NCI-H2029 treated with DMSO at 0.1 percent for 48 hours (cell line): ENCODE measurements around the gene CYS1.
"Not testable (repeated sequence)": the region's sequence is repeated elsewhere in the genome, so short reads cannot be mapped to it uniquely, and the experiment has no call there.

Experiments
- DNase-seq: peaks from one replicate; lab custom pipeline; 2025; lab: John Stamatoyannopoulos, UW

The CYS1 gene

GRCh38 chr2:10046931-10047330 is 33.3 kb downstream of the CYS1 start:
- no peak for DNase-seq

DNA sequence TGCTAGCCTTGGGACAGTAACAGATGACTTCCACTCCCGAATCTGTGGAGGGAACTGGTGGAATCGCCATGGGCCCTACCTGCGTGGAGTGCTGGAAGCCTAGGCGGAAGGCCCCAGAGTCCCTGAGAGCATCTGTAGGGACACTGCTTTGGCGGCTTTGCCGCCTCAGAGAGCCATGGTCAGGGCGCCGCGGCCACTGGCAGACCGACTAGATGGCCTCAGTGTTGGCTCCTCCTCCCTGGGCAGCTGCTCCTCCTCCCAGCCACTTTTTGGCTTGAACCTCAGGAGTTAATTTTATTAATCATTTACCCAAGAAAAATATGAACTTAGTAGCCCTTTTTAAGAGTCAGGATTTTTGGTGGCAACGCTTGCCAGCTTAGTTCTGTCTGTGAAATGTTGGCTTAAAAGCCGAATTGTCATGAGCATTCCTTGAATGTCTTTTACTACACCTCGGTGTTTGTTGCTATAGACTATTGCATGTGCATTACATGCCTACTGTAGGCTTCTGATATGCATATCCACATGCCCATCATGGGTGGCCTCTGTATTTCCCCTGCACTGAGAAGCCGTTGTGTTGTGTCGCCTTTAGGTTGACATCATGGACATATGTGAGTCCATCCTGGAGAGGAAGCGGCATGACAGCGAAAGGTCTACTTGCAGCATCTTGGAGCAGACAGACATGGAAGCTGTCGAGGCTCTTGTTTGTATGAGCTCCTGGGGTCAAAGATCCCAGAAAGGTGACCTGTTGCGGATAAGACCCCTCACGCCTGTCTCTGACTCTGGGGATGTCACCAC is 34.5 kb downstream of the CYS1 start:
- no peak for DNase-seq

DNA sequence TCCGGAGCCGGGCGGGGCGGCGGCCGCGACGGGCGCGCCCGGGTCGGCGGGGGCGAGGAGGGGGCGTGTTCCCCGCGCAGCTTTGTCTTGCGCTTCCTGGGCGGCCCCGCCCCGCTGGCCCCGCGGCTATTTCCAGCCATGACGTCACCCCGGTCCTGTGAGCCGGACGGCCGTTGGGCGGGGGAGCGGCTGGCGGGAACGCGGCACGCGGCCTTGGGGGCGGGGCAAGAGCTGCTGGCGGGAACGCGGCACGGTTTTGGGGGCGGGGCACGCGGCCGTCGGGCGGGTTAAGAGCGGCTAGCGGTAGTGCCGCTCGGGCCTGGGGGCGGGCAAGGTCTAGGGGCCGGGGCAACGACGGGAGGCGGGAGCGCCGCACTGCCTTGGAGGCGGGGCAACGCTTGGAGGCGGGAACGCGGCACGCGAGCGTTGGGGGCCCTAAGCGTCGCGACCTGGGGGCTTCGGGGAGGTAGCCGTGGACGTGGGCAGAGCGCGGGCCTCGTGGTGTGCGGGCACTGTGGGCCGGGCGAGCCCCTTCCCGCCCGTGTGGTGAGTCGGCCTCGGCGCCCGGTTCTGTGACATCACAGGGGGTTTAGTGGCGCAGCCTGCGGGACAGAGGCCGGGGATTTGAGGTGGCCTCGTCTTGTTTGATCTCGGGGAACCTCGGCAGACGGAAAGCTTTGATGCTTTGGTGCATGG is 36.2 kb downstream of the CYS1 start:
- DNase-seq, result peak; percentile 36

DNA sequence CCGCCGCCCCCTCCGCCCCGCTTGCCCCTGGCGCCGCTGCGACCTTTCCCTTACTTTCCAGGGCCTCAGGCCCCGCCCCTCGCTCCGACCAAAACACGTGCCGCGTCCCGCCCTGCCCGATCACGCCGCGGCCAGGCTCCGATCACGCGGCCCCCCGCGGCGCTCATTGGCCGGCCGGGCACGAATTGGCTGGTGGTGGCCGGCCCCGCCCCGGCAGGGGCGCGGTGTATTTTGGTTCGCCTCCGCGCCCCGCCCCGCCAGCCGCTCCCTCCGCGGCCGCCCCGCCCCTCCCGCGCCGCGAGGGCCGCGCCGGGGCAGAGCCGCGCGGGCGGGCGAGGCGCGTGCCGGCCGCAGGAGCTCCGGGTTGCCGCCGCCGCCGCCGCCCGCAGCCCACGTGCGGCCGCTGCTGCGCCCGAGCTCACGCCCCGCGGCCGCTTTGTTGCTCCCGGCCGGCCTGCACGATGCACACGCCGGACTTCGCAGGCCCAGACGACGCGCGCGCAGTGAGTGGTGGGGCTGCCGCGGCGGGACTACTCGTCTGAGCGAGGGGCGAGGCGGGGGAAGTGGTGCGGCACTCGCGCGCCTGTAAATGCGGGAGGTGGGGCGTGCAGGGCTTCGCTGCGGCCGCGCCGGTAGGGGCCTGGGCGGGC is 36.8 kb downstream of the CYS1 start, which contains the start of gene KLF11:
Gene KLF11, plus strand, starts transcription at position 295 of the 650 bp plus-strand sequence. Its CDS starts 167 bp downstream, at position 462.
- peak; percentile 52 for DNase-seq

DNA sequence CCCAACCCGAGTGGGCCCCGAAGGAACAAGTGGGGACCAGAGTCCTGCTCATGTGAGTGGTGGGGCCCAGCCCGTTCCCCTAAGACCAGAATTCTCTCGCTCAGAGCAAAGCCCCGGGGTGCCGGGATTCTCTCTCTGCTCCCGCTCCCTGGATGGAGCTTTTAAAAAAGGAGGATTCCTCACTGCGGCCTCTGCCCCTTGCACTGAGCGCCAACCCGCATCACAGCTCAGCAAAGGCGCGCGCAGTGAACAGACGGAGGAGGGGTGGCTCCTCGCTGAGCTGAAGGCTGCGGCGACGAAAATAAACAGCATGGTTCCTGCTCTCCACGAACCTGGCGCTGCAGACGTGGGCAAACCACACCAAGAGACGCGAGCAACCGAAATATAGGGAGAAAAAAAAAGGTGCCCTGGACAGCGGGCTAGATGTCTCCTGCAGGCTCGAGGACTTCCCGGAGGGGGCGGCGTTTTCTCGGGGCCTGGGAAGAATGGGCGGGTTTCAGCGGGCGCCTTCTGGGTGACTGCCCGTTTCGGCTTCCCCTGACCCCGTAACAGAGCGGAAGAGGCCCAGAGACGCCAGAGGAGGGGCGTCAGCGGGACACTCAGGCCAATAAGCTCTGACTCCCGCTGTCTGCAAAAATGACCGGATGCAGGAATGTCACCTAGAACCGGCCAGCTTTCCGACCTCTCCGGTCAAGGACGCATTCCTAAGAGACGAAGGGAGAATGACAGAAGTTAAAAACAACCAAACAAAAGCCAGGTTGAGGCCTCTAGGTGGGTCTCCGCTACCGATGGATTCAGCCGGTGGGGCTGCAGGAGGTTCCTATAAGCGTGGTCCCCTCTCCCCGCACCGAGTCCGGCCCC is 37.7 kb downstream of the CYS1 start:
- DNase-seq, result no peak

DNA sequence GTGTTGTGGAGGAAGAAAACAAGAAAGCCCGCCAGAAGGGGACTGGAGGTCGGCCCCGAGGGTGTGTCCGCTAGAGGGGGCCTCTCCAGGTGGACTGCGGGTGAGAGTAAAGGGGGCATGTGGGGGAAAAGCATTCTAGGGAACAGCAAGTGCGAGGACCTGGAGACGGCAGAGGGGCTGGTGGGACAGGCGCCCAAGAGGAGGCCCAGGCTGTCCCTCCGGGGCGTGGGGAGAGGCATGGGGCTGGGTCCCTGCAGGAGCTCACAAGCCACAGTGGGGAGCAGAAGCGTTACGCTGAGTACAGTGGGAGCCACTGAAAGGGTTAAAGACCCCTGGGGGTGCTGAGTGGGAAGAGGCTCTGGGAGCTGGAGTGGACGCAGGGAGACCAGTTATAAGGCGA is 38.5 kb downstream of the CYS1 start:
- DNase-seq, result no peak

DNA sequence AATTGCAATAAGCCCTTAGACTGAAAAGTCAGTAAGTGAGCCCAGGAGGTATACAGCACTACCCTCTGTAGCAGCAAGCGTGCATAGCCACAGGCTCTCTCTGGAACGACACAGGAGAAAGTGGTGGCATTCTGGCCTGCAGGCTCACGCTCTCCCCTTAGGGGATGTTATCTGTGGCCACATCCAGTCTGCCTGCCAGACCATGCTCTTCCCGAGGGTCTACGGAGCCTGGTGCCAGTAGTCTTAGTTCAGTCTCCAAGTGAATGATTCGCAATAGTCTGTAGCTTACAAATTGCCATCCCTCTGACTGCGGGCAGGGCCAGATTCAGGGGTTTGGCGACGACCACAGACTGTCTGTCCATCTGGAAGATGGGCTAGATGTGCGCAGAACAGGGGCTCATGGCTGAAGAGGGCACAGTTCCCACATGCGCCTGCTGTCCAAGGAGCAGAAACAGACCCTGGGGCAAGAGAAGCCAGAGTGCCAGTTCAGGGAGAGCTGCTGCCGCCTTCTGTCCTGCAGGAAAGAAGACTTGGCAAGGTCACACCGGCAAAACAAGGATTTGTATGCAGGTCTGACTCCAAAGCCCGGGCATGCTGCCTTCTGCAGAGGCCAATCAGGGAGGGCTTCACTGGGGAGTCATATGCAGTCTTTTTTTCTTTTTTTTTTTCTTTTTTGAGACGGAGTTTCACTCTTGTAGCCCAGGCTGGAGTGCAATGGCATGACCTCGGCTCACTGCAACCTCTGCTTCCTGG is 40.4 kb downstream of the CYS1 start:
- no peak for DNase-seq

DNA sequence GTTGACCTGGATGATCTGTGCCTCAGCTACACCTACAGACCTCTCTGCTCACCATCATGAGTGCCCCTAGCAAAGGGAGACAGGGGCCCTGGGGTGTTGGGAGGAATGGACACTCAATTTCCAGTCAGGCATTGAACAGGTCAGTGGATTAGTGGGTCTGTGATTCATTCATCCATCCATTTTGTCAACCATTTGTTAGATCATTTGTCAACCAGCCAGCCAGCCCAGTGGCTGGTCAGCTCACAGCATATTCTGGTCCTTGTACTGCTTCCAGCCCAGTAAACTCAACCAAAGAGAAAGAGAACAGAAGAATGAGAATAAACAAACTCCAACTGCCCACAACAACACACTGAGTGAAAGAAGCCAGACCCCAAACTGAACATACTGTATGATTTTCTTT is 41.5 kb downstream of the CYS1 start:
- DNase-seq, result no peak

GRCh38 chr2:10038123-10038522 is 42.1 kb downstream of the CYS1 start:
- no peak for DNase-seq

DNA sequence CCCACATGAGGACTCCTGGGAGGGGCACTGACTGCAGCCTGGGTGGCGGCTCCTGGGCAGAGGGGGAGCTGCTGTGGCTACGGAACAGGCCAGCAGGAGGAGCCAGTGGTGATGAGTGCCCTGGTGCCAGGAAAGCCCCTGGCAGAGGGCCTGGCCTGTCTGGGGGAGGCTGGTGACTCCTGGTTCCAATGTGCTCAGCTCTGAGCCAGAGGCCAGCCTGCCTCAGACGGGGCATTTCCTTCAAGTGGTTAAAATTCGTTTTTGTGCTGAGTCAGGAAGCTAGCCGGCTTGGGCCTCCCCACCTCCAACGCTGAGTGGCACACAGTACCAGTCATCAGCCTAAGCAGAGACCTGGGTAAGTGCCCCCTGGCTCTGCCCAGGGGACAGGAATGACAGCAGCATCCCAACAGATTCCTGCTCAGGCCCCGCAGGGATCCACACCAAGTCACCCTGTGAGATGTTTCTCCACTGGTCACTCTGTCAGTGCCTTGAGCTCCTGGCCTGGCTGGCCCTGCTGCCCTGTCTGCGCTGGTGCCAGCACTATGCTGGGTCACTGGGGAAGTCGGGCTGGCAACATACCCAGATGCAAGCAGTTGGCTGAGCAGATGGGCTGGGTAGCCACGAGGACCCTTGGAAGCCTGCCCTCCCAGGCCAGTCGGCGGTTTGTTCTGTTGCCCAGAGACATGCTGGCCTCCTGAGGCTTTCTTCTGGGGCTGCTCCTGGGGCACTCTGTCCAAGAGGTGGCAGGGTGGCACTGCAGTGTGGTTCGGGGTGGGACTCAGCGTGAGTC is 43.9 kb downstream of the CYS1 start:
- no peak for DNase-seq

DNA sequence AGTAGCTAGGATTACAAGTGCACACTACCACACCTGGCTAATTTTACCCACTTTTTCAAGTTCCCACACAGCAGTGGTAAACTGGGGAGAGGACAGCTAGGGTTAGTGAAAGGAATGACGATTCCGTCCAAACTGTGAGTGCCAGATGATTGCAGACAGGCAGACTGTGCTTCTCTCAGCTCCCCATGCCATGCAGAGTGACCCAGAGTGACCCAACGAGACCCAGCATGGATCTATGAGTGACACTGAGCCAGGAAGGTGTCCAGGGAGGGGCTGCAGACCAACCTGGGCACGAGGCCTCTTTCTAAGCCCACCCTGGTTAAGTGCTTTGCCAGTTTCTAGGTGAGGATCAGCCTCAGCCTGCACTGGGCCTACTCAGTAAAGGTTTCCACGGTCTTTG is 44.6 kb downstream of the CYS1 start:
- no peak for DNase-seq

GRCh38 chr2:10035053-10035422 is 45.2 kb downstream of the CYS1 start:
- no peak for DNase-seq

- DNase-seq, result no peak
Observed at GRCh38 chr2:10034333-10035052, 45.7 kb downstream of the CYS1 start.

DNA sequence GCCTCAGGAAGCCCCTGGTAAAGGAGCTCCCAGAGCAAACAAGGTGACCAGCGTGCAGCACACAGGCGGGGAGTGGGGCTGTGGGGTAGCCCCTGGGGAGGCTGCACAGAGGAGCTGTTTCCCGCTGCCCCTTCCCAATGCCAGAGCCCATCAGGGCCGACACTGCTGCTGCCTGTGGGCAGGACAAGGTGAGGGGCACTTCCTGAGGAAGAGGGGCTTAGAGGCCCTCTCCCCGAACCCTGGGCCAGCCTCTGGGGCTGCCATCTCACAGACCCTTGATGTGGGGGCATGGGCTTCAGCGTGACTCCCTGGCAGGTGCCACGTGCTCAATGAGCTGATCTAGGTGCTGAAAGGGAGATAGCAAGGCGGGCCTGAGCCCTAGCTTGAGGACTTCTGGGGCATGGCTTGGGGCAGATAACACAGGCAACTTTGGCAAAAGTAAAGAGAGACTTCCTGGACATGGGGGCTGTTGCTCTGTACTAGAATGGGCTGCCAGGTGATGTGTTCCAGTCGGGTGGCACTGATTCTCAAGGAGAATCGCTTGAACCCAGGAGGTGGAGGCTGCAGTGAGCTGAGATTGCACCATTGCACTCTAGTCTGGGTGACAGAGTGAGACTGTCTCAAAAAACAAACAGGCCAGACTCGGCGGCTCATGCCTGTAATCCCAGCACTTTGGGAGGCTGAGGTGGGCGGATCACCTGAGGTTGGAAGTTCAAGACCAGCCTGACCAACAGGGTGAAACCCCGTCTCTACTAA is 46.8 kb downstream of the CYS1 start:
- DNase-seq, result no peak

GRCh38 chr2:10032746-10033105 is 47.5 kb downstream of the CYS1 start:
- DNase-seq, result no peak

DNA sequence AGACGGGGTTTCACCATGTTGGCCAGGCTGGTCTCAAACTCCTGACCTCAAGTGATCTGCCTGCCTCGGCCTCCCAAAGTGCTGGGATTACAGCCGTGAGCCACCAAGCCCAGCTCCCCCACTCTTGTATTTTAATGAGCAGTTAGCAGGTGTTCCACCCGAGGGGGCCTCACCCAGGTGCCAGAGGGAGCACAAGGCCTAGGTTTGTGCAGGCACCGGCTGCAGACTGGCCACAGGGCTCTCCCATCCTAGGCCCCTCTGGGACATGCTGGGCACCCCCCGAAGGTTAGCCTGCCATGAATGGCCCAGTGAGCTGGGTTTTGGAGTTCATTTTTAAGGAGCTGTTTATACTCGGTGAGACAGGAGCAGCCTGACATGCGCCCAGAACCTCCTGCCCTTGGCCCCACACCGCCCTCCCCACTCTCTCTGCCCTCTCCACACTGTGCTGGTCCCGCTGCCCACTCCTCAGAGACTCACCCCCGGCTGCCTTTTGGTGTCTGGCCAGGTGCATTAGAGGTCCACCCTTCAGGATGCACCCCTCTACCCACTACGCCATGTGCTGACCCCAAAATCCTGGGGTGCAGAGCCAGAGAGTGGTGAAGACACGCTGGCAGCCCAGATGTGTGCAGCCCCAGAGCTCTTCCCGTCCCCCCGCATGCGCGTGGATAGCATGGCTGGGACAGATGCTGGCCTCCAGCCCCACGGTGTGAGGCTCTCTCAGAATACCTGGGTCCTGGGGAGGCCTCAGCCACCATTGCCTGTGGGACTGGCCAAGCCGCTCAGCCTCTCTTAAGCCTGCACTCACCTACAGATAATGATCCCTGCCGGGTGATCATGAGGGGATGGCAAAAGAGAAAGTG is 48.1 kb downstream of the CYS1 start:
- no peak for DNase-seq

DNA sequence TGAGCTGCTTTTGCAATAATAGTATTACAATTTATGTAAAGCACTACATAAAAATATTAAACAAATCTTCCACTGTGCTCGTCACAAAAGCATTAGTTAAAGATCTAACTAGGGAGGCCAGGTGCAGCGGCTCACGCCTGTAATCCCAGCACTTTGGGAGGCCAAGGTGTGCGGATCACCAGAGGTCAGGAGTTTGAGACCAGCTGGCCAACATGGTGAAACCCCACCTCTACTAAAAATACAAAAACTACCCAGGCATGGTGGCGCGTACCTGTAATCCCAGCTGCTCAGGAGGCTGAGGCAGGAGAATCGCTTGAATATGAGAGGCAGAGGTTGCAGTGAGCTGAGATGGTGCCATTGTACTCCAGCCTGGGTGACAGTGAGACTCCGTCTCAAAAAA is 49.4 kb downstream of the CYS1 start:
- DNase-seq, result not testable (repeated sequence)

DNA sequence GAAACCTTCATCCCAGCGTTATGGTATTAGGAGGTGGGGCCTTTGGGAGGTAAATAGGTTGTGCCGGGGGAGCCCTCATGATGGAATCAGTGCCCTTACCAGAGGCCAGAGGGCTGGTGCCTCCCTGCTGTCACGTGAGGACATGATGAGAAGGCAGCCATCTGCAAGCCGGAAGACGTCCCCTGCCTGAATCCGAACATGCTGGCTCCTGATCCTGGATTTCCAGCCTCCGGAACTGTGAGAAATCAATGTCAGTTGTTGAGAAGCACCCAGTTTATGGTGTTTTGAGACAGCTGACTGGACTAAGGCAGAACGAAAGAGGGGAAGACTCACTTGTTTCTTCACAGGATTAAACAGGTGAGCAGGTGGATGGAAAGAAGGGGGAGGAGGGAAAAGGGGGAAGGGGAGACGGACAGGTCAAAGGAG is 49.9 kb downstream of the CYS1 start:
- DNase-seq, result no peak
